ENCODE results near the gene NCAM2.

GRCh38 chr21:21188513-21189195, 190.4 kb downstream of the NCAM2 start:
- TF ChIP-seq CTCF (IDR thresholded peaks at IDR 0.05; ENCODE audit: poor library complexity) (no peak), EZH2phosphoT487 (IDR thresholded peaks at IDR 0.05; ENCODE audit: low read depth, severe bottlenecking, unreplicated experiment) (no peak)

Data from hepatocyte (in vitro differentiated cells).